Measurements from ENCODE around the gene AS3MT.

AS3MT gene

DNA sequence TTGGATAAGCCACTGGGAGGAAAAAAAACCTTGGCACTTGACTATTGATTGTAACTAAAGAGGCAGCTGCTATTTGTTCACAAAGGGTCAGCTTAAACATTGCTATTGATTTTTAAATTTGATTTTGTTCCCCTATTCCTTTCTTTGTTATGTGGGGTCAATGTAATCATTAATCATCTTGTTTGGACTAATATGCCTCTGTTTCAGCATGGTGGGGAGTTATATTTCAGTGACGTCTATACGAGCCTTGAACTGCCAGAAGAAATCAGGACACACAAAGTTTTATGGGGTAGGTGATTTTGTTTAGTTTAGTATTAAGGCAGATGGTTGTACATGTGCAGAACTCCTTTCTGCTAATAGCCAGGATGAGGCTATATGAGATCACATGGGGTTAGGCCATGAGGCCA, 7.5 kb downstream of the AS3MT start:
- no peaks in the 10 kb centered on the region for H3K27me3 ChIP-seq (ENCODE audit: insufficient read depth, low read length, poor library complexity)
- H3K4me3 ChIP-seq (ENCODE audit: low read depth in 1 of 2, low read length in 2 of 2), result no peak overlapping the region
- no peak overlapping the region for H3K9ac ChIP-seq (ENCODE audit: low read depth, low read length)
- TF ChIP-seq, protein P1, sequence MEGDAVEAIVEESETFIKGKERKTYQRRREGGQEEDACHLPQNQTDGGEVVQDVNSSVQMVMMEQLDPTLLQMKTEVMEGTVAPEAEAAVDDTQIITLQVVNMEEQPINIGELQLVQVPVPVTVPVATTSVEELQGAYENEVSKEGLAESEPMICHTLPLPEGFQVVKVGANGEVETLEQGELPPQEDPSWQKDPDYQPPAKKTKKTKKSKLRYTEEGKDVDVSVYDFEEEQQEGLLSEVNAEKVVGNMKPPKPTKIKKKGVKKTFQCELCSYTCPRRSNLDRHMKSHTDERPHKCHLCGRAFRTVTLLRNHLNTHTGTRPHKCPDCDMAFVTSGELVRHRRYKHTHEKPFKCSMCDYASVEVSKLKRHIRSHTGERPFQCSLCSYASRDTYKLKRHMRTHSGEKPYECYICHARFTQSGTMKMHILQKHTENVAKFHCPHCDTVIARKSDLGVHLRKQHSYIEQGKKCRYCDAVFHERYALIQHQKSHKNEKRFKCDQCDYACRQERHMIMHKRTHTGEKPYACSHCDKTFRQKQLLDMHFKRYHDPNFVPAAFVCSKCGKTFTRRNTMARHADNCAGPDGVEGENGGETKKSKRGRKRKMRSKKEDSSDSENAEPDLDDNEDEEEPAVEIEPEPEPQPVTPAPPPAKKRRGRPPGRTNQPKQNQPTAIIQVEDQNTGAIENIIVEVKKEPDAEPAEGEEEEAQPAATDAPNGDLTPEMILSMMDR (IDR thresholded peaks at IDR 0.05; ENCODE audit: borderline replicate concordance, extremely low read depth, low read length, poor library complexity, severe bottlenecking), result no peak
- no peak for ATAC-seq (ENCODE audit: insufficient read depth, low read depth)
- no peak overlapping the region for H3K4me2 ChIP-seq (ENCODE audit: insufficient read depth, low read length)
- no peaks in the 10 kb centered on the region for H3K4me1 ChIP-seq (ENCODE audit: insufficient read depth, low read length)
- no peaks in the 10 kb centered on the region for H3K79me2 ChIP-seq (ENCODE audit: insufficient read depth, low read length)
- no peaks in the 10 kb centered on the region for H4K20me1 ChIP-seq (ENCODE audit: insufficient read depth, low read length)
- no peaks in the 10 kb centered on the region for H3K36me3 ChIP-seq (ENCODE audit: insufficient read depth, low read length)
- no peak overlapping the region for H2AFZ ChIP-seq (ENCODE audit: low read depth, low read length)
- no peak for DNase-seq
- no peak overlapping the region for H3K27ac ChIP-seq (ENCODE audit: low read length)
- no peaks in the 10 kb centered on the region for H3K9me3 ChIP-seq (ENCODE audit: insufficient read depth, low read length, severe bottlenecking)

DNA sequence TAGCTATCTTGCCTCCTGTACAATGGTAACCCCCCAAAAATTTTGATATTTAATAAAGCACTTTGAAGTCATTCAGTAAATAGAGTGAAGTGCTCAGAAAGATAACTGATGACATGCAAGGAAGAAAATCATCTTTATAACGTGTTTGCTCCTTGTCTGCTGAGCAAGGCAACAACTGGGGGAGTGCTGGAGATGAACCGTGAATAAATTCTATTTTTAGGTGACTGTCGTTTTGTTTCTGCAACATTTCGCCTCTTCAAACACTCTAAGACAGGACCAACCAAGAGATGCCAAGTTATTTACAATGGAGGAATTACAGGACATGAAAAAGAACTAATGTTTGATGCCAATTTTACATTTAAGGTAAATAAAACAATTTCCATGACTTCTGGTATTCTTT, 9.4 kb downstream of the AS3MT start:
- no peak for TF ChIP-seq EZH2 (IDR thresholded peaks at IDR 0.05; ENCODE audit: borderline replicate concordance, low read depth, low read length, severe bottlenecking)
- TF ChIP-seq, protein P1 (IDR thresholded peaks at IDR 0.05; ENCODE audit: borderline replicate concordance, extremely low read depth, low read length, poor library complexity, severe bottlenecking), result no peak
- no peak overlapping the region for H2AFZ ChIP-seq (ENCODE audit: low read depth, low read length)
- no peaks in the 10 kb centered on the region for H3K79me2 ChIP-seq (ENCODE audit: insufficient read depth, low read length)
- H3K27me3 ChIP-seq (ENCODE audit: insufficient read depth, low read length, poor library complexity), result no peaks in the 10 kb centered on the region
- H3K4me2 ChIP-seq (ENCODE audit: insufficient read depth, low read length), result no peak overlapping the region
- H3K9me3 ChIP-seq (ENCODE audit: insufficient read depth, low read length, severe bottlenecking), result no peaks in the 10 kb centered on the region
- H3K4me1 ChIP-seq (ENCODE audit: insufficient read depth, low read length), result no peaks in the 10 kb centered on the region
- DNase-seq, result no peak
- H3K4me3 ChIP-seq (ENCODE audit: low read depth in 1 of 2, low read length in 2 of 2), result no peak overlapping the region
- no peak for ATAC-seq (ENCODE audit: insufficient read depth, low read depth)
- no peak overlapping the region for H3K27ac ChIP-seq (ENCODE audit: low read length)
- H3K9ac ChIP-seq (ENCODE audit: low read depth, low read length), result no peak overlapping the region
- no peaks in the 10 kb centered on the region for H3K36me3 ChIP-seq (ENCODE audit: insufficient read depth, low read length)
- H4K20me1 ChIP-seq (ENCODE audit: insufficient read depth, low read length), result no peaks in the 10 kb centered on the region

DNA sequence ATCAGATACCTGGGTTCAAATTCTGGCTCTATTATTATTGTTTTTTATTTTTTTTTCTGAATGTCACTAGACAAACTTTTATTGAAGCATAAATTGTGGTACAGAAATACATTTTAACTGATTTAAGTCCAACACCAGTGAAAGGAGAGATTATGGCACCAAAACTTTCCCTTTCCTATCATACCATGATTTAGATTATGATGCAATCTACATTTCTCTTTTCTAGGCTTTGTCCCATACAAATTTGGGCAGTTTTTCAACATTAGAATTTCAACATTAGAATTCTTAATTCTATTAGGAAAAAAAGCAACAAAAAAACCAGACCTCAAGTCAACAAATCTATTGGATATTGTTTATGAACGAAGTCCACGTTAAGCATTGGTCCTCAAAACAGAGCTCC, 11.0 kb downstream of the AS3MT start:
- H3K9ac ChIP-seq (ENCODE audit: low read depth, low read length), result no peak overlapping the region
- no peaks in the 10 kb centered on the region for H4K20me1 ChIP-seq (ENCODE audit: insufficient read depth, low read length)
- H3K4me1 ChIP-seq (ENCODE audit: insufficient read depth, low read length), result no peaks in the 10 kb centered on the region
- H3K27me3 ChIP-seq (ENCODE audit: insufficient read depth, low read length, poor library complexity), result no peaks in the 10 kb centered on the region
- H3K4me3 ChIP-seq (ENCODE audit: low read depth in 1 of 2, low read length in 2 of 2), result no peak overlapping the region
- no peak overlapping the region for H2AFZ ChIP-seq (ENCODE audit: low read depth, low read length)
- DNase-seq (no peak), ATAC-seq (ENCODE audit: insufficient read depth, low read depth) (no peak)
- no peaks in the 10 kb centered on the region for H3K36me3 ChIP-seq (ENCODE audit: insufficient read depth, low read length)
- no peak for TF ChIP-seq EZH2 (IDR thresholded peaks at IDR 0.05; ENCODE audit: borderline replicate concordance, low read depth, low read length, severe bottlenecking)
- TF ChIP-seq, protein P1 (IDR thresholded peaks at IDR 0.05; ENCODE audit: borderline replicate concordance, extremely low read depth, low read length, poor library complexity, severe bottlenecking), result no peak
- H3K9me3 ChIP-seq (ENCODE audit: insufficient read depth, low read length, severe bottlenecking), result no peaks in the 10 kb centered on the region
- H3K79me2 ChIP-seq (ENCODE audit: insufficient read depth, low read length), result no peaks in the 10 kb centered on the region
- no peak overlapping the region for H3K27ac ChIP-seq (ENCODE audit: low read length)
- H3K4me2 ChIP-seq (ENCODE audit: insufficient read depth, low read length), result no peak overlapping the region

DNA sequence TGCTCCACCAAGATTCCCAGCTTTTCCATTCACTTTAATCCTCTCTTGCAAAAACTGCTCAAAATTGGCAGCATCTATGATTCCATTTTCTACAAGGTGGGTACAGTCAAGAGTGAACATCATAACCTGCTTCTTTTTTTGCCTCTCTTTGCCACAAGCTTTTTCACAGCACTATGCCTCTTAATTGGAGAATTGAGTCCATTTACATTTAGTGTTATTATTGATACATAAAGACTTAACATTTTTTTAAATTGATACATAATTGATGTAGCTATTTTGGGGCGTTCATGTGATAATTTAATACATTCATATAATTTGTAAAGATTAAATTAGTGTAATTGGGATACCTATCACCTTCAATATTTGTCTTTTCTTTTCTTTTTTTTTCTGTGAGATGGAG, 18.8 kb downstream of the AS3MT start:
- H3K36me3 ChIP-seq (ENCODE audit: insufficient read depth, low read length), result no peaks in the 10 kb centered on the region
- H3K27me3 ChIP-seq (ENCODE audit: insufficient read depth, low read length, poor library complexity), result no peaks in the 10 kb centered on the region
- no peaks in the 10 kb centered on the region for H3K9me3 ChIP-seq (ENCODE audit: insufficient read depth, low read length, severe bottlenecking)
- H3K79me2 ChIP-seq (ENCODE audit: insufficient read depth, low read length), result no peaks in the 10 kb centered on the region
- no peak overlapping the region for H2AFZ ChIP-seq (ENCODE audit: low read depth, low read length)
- no peak overlapping the region for H3K4me3 ChIP-seq (ENCODE audit: low read depth in 1 of 2, low read length in 2 of 2)
- H3K27ac ChIP-seq (ENCODE audit: low read length), result no peak overlapping the region
- TF ChIP-seq, protein P1 (IDR thresholded peaks at IDR 0.05; ENCODE audit: borderline replicate concordance, extremely low read depth, low read length, poor library complexity, severe bottlenecking), result no peak
- no peak for TF ChIP-seq EZH2 (IDR thresholded peaks at IDR 0.05; ENCODE audit: borderline replicate concordance, low read depth, low read length, severe bottlenecking)
- no peak overlapping the region for H3K4me2 ChIP-seq (ENCODE audit: insufficient read depth, low read length)
- DNase-seq, result no peak
- no peak overlapping the region for H3K9ac ChIP-seq (ENCODE audit: low read depth, low read length)
- no peaks in the 10 kb centered on the region for H3K4me1 ChIP-seq (ENCODE audit: insufficient read depth, low read length)
- no peaks in the 10 kb centered on the region for H4K20me1 ChIP-seq (ENCODE audit: insufficient read depth, low read length)
- ATAC-seq (ENCODE audit: insufficient read depth, low read depth), result no peak
